HUES64 (cell line): ENCODE results near the gene EXOC6B.
"Not testable (repeated sequence)": the region's sequence is repeated elsewhere in the genome, so short reads cannot be mapped to it uniquely, and the experiment has no call there.

ENCODE experiments used
- H3K27ac ChIP-seq: 2 replicates; pipeline ENCODE4 v1.7.0; 2013; ENCODE audit warnings: low read depth, low read length, inconsistent platforms
- H3K27me3 ChIP-seq: 2 replicates; pipeline ENCODE4 v1.6.1; 2013; ENCODE audit warnings: mild to moderate bottlenecking, low read length; ENCODE audit not compliant: insufficient read depth
- H3K36me3 ChIP-seq: 2 replicates; pipeline ENCODE4 v1.6.1; 2013; ENCODE audit warnings: mild to moderate bottlenecking, low read length; ENCODE audit not compliant: insufficient read depth
- H3K4me1 ChIP-seq: 2 replicates; pipeline ENCODE4 v1.6.1; 2013; ENCODE audit warnings: mild to moderate bottlenecking, low read length, moderate library complexity; ENCODE audit not compliant: insufficient read depth
- H3K4me3 ChIP-seq: 2 replicates; pipeline ENCODE4 v1.5.1; 2013; ENCODE audit warnings: mild to moderate bottlenecking, low read length, moderate library complexity
- H3K9ac ChIP-seq: 2 replicates; pipeline ENCODE4 v1.6.1; 2013; ENCODE audit warnings: mild to moderate bottlenecking, low read depth, low read length
- H3K9me3 ChIP-seq: 2 replicates; pipeline ENCODE4 v1.6.1; 2013; ENCODE audit warnings: low read depth, low read length; ENCODE audit not compliant: insufficient read depth
- WGBS: fragments of 150-250, 120-280 bp; methylation state at CpG from one replicate; pipeline ENCODE4 v1.1.7; 2013; ENCODE audit warnings: missing lambda C conversion rate; 5-methylcytosine and 5-hydroxymethylcytosine counted together

Gene EXOC6B

GRCh38 chr2:72678024-72678423, 147.8 kb downstream of the EXOC6B start:
- H3K36me3 ChIP-seq, result no peaks in the 10 kb centered on the region
- no peak overlapping the region for H3K27ac ChIP-seq
- H3K4me1 ChIP-seq, result peaks cover 12% of the 10 kb centered on the region
- WGBS, result 98% methylated on average over 2 of the region's 2 CpGs
- no peaks in the 10 kb centered on the region for H3K27me3 ChIP-seq
- H3K9me3 ChIP-seq, result no peaks in the 10 kb centered on the region
- H3K9ac ChIP-seq, result no peak overlapping the region
- no peak overlapping the region for H3K4me3 ChIP-seq

GRCh38 chr2:72676341-72677025, 149.3 kb downstream of the EXOC6B start:
- H3K4me3 ChIP-seq, result no peak overlapping the region
- no peak overlapping the region for H3K27ac ChIP-seq
- H3K9me3 ChIP-seq, result no peaks in the 10 kb centered on the region
- no peaks in the 10 kb centered on the region for H3K36me3 ChIP-seq
- peaks cover 8% of the 10 kb centered on the region; the same call in 1 of the 2 replicates for H3K4me1 ChIP-seq
- H3K9ac ChIP-seq, result no peak overlapping the region
- H3K27me3 ChIP-seq, result no peaks in the 10 kb centered on the region
- 90% methylated on average over 5 of the region's 5 CpGs for WGBS

GRCh38 chr2:72674982-72675915, 150.6 kb downstream of the EXOC6B start:
- Histone ChIP-seq H3K27me3 (no peaks in the 10 kb centered on the region), H3K4me1 (peaks cover 8% of the 10 kb centered on the region; the same call in 1 of the 2 replicates), H3K4me3 (no peak overlapping the region), H3K36me3 (no peaks in the 10 kb centered on the region), H3K9ac (no peak overlapping the region), H3K27ac (no peak overlapping the region), H3K9me3 (no peaks in the 10 kb centered on the region)
- WGBS, result 95% methylated on average over 7 of the region's 8 CpGs

GRCh38 chr2:72673279-72673678, 152.6 kb downstream of the EXOC6B start:
- H3K36me3 ChIP-seq, result no peaks in the 10 kb centered on the region
- no peak overlapping the region for H3K4me3 ChIP-seq
- peaks cover 8% of the 10 kb centered on the region; the same call in 1 of the 2 replicates for H3K4me1 ChIP-seq
- H3K9me3 ChIP-seq, result peaks cover 3% of the 10 kb centered on the region; the same call in 1 of the 2 replicates
- no peaks in the 10 kb centered on the region for H3K27me3 ChIP-seq
- H3K27ac ChIP-seq, result no peak overlapping the region
- whole genome bisulfite sequencing, result 98% methylated on average over 2 of the region's 2 CpGs
- no peak overlapping the region for H3K9ac ChIP-seq

GRCh38 chr2:72669121-72669520, 156.7 kb downstream of the EXOC6B start:
- Histone ChIP-seq H3K9me3 (peaks cover 12% of the 10 kb centered on the region; the same call in 1 of the 2 replicates), H3K27ac (no peak overlapping the region), H3K27me3 (no peaks in the 10 kb centered on the region), H3K9ac (no peak overlapping the region), H3K4me1 (no peaks in the 10 kb centered on the region), H3K36me3 (no peaks in the 10 kb centered on the region), H3K4me3 (no peak overlapping the region)
- 95% methylated on average over 4 of the region's 4 CpGs for WGBS

- Histone ChIP-seq H3K27ac (no peak overlapping the region), H3K27me3 (no peaks in the 10 kb centered on the region), H3K4me3 (no peak overlapping the region), H3K4me1 (no peaks in the 10 kb centered on the region), H3K9me3 (peaks cover 12% of the 10 kb centered on the region; the same call in 1 of the 2 replicates), H3K36me3 (no peaks in the 10 kb centered on the region), H3K9ac (no peak overlapping the region)
- 96% methylated on average over 2 of the region's 4 CpGs for WGBS
Observed at GRCh38 chr2:72668647-72669046, 157.2 kb downstream of the EXOC6B start.

GRCh38 chr2:72665448-72665847, 160.4 kb downstream of the EXOC6B start:
- no peaks in the 10 kb centered on the region for H3K4me1 ChIP-seq
- no peak overlapping the region for H3K27ac ChIP-seq
- H3K27me3 ChIP-seq, result no peaks in the 10 kb centered on the region
- no peaks in the 10 kb centered on the region for H3K36me3 ChIP-seq
- no peak overlapping the region for H3K4me3 ChIP-seq
- H3K9ac ChIP-seq, result no peak overlapping the region
- H3K9me3 ChIP-seq, result peaks cover 12% of the 10 kb centered on the region; the same call in 1 of the 2 replicates
- WGBS, result 96% methylated on average over 2 of the region's 2 CpGs

GRCh38 chr2:72661985-72662384, 163.8 kb downstream of the EXOC6B start:
- Histone ChIP-seq H3K27me3 (no peaks in the 10 kb centered on the region), H3K9ac (no peak overlapping the region), H3K4me3 (no peak overlapping the region), H3K27ac (no peak overlapping the region), H3K36me3 (no peaks in the 10 kb centered on the region), H3K4me1 (no peaks in the 10 kb centered on the region), H3K9me3 (peaks cover under 1% of the 10 kb centered on the region; the same call in 1 of the 2 replicates)
- WGBS, result 92% methylated on average over 1 of the region's 2 CpGs

- H3K9ac ChIP-seq, result no peak overlapping the region
- WGBS, result 91% methylated on average over 6 of the region's 6 CpGs
Observed at GRCh38 chr2:72649810-72650209, 176.0 kb downstream of the EXOC6B start.

GRCh38 chr2:72641221-72641620, 184.6 kb downstream of the EXOC6B start:
- not testable (repeated sequence) for H3K9ac ChIP-seq, H3K27ac ChIP-seq, H3K4me1 ChIP-seq, H3K27me3 ChIP-seq, H3K36me3 ChIP-seq, H3K4me3 ChIP-seq
- peaks cover 11% of the 10 kb centered on the region; the same call in 1 of the 2 replicates for H3K9me3 ChIP-seq
- 91% methylated on average over 8 of the region's 8 CpGs for WGBS

More at GRCh38 chr2:72649810-72650209, 176.0 kb downstream of the EXOC6B start:
- Histone ChIP-seq H3K27ac (no peak overlapping the region), H3K4me1 (no peaks in the 10 kb centered on the region), H3K36me3 (no peaks in the 10 kb centered on the region), H3K27me3 (no peaks in the 10 kb centered on the region), H3K9me3 (no peaks in the 10 kb centered on the region), H3K4me3 (no peak overlapping the region)

- no peak overlapping the region for H3K9ac ChIP-seq
- no peaks in the 10 kb centered on the region for H3K36me3 ChIP-seq
- peaks cover 11% of the 10 kb centered on the region; the same call in 1 of the 2 replicates for H3K9me3 ChIP-seq
- peaks cover 5% of the 10 kb centered on the region; the same call in 1 of the 2 replicates for H3K4me1 ChIP-seq
- H3K27me3 ChIP-seq, result no peaks in the 10 kb centered on the region
- no peak overlapping the region for H3K27ac ChIP-seq
- H3K4me3 ChIP-seq, result no peak overlapping the region
- 94% methylated on average over 6 of the region's 6 CpGs for WGBS
Observed at GRCh38 chr2:72638600-72639211, 187.1 kb downstream of the EXOC6B start.
